Left ventricle myocardium inferior (tissue), 1 donor: ENCODE data around the gene EFCAB10. TPM values are rescaled to one million over a fixed set of nuclear protein-coding genes. Genes with fewer than 3 reads are reported as not detected.
A peak's percentile ranks its signal among the peaks of the same experiment; 100 is the strongest.
"Not testable (repeated sequence)": the region's sequence is repeated elsewhere in the genome, so short reads cannot be mapped to it uniquely, and the experiment has no call there.

ENCODE experiments used
- DNase-seq: peaks from one replicate; pipeline ENCODE4 v3.0.0-alpha.2; 2020
- H3K27ac ChIP-seq: fragments of 200-600 bp; replicated peaks from 2 replicates; pipeline ENCODE4 v1.8.0; 2021
- H3K27me3 ChIP-seq: fragments of 200-600 bp; 2 replicates; pipeline ENCODE4 v1.8.0; 2021; ENCODE audit warnings: low read depth
- H3K36me3 ChIP-seq: fragments of 200-600 bp; 2 replicates; pipeline ENCODE4 v1.8.0; 2021
- H3K4me1 ChIP-seq: fragments of 200-600 bp; 2 replicates; pipeline ENCODE4 v1.8.0; 2021
- H3K4me3 ChIP-seq: fragments of 200-600 bp; 2 replicates; pipeline ENCODE4 v1.8.0; 2021; ENCODE audit warnings: mild to moderate bottlenecking, moderate library complexity
- H3K9me3 ChIP-seq: fragments of 200-600 bp; replicated peaks from 2 replicates; pipeline ENCODE4 v1.8.0; 2021
- CTCF ChIP-seq: fragments of 200-600 bp; IDR thresholded peaks from 2 replicates; pipeline ENCODE4 v1.8.0; 2021; ENCODE audit warnings: antibody characterized with exemption, mild to moderate bottlenecking, borderline replicate concordance
- intact Hi-C: fragments of 100-400 bp; cut with micrococcal nuclease; formaldehyde crosslinking; loops from one replicate; pipeline ENCODE4 v1.11.0; 2022
- total RNA-seq: library from RNA; stranded (reverse); fragmentation: NEBNext Ultra II Directional; extraction: Animal tissue kit (Norgen Biotek cat#: 25700); gene quantifications from one replicate; pipeline ENCODE4 v1.2.1, GENCODE V29; 2021
- donor health status: DM: no; HTN: yes; CAD: no; lungs with severe emphysema.

EFCAB10 gene
- total RNA-seq, 1 donor from 2014 or later: not detected

- Histone ChIP-seq H3K36me3 (no peaks in the 10 kb centered on the region), H3K27me3 (no peaks in the 10 kb centered on the region), H3K4me1 (peaks cover 23% of the 10 kb centered on the region), H3K27ac (no peak overlapping the region), H3K4me3 (no peak overlapping the region), H3K9me3 (no peaks in the 10 kb centered on the region)
- no peak for DNase-seq
- intact Hi-C loops: no loop called here
- no peak for TF ChIP-seq CTCF
Observed at GRCh38 chr7:105524840-105525239, 56.5 kb downstream of the EFCAB10 start.

GRCh38 chr7:105524423-105524822 lies 56.9 kb downstream of the EFCAB10 start:
- DNase-seq, intact Hi-C loops: not testable (repeated sequence)

GRCh38 chr7:105521717-105522463 lies 59.4 kb downstream of the EFCAB10 start, which contains the start of gene PUS7:
PUS7 (minus strand) TSS chr7:105522271; CDS start chr7:105508512, 13,759 bp downstream.
- intact Hi-C loops: no loop called here
- TF ChIP-seq CTCF: no peak
- H3K4me1 ChIP-seq: peaks cover 23% of the 10 kb centered on the region
- H3K9me3 ChIP-seq: no peaks in the 10 kb centered on the region
- no peaks in the 10 kb centered on the region for H3K27me3 ChIP-seq
- H3K36me3 ChIP-seq: no peaks in the 10 kb centered on the region
- peak; percentile 91 for DNase-seq
- H3K4me3 ChIP-seq: peak within 1 kb of the TSS; percentile 94
- H3K27ac ChIP-seq: peak within 1 kb of the TSS; percentile 93

More at GRCh38 chr7:105524423-105524822, 56.9 kb downstream of the EFCAB10 start:
- H3K4me1 ChIP-seq: peaks cover 23% of the 10 kb centered on the region
- not testable (repeated sequence) for H3K36me3 ChIP-seq, H3K9me3 ChIP-seq, H3K27ac ChIP-seq, H3K4me3 ChIP-seq, H3K27me3 ChIP-seq

- Histone ChIP-seq H3K27me3 (no peaks in the 10 kb centered on the region), H3K4me1 (peaks cover 23% of the 10 kb centered on the region), H3K36me3 (no peaks in the 10 kb centered on the region), H3K27ac (peak overlapping the region; percentile 93), H3K4me3 (peak overlapping the region; percentile 94), H3K9me3 (no peaks in the 10 kb centered on the region)
- DNase-seq: peak; percentile 67
- TF ChIP-seq CTCF: no peak
- intact Hi-C loops: no loop called here
Observed at GRCh38 chr7:105521027-105521716, 60.1 kb downstream of the EFCAB10 start.

- DNase-seq, intact Hi-C loops, H3K27me3 ChIP-seq, H3K9me3 ChIP-seq, H3K36me3 ChIP-seq, H3K27ac ChIP-seq: not testable (repeated sequence)
- Histone ChIP-seq H3K4me1 (peaks cover 23% of the 10 kb centered on the region), H3K4me3 (peak overlapping the region; percentile 94)
Observed at GRCh38 chr7:105520620-105521019, 60.7 kb downstream of the EFCAB10 start.

- Histone ChIP-seq H3K4me3 (no peak overlapping the region), H3K36me3 (no peaks in the 10 kb centered on the region), H3K9me3 (no peaks in the 10 kb centered on the region), H3K4me1 (peaks cover 23% of the 10 kb centered on the region), H3K27ac (no peak overlapping the region), H3K27me3 (no peaks in the 10 kb centered on the region)
- no peak for TF ChIP-seq CTCF
- no peak for DNase-seq
- intact Hi-C loops: no loop called here
Observed at GRCh38 chr7:105519353-105519752, 61.9 kb downstream of the EFCAB10 start.

GRCh38 chr7:105515610-105516009 lies 65.7 kb downstream of the EFCAB10 start:
- H3K27ac ChIP-seq, H3K36me3 ChIP-seq, DNase-seq, H3K4me1 ChIP-seq, H3K9me3 ChIP-seq, H3K4me3 ChIP-seq, H3K27me3 ChIP-seq, intact Hi-C loops: not testable (repeated sequence)
